C4-2B (cell line): ENCODE results near the gene AGFG1.

Experiments used
- H3K27ac ChIP-seq: fragments of 450-650 bp; 2 replicates; pipeline ENCODE4 v1.5.1; 2017
- CTCF ChIP-seq: fragments of 450-650 bp; conservative IDR thresholded peaks from 2 replicates; pipeline ENCODE4 v1.5.1; 2017; ENCODE audit warnings: mild to moderate bottlenecking
- ZFX ChIP-seq: fragments of 450-650 bp; IDR thresholded peaks from 2 replicates; pipeline ENCODE4 v1.6.1; 2017

Gene AGFG1

GRCh38 chr2:227442639-227443038 lies 29.3 kb upstream of the AGFG1 start:
- no peak for TF ChIP-seq CTCF
- no peak for TF ChIP-seq ZFX
- no peak overlapping the region for H3K27ac ChIP-seq

- H3K27ac ChIP-seq = no peak overlapping the region
- TF ChIP-seq CTCF (no peak), ZFX (no peak)
These were observed 27.9 kb upstream of the AGFG1 start for GRCh38 chr2:227443889-227444568.

GRCh38 chr2:227447606-227448005 lies 24.4 kb upstream of the AGFG1 start:
- no peak for TF ChIP-seq ZFX
- no peak for TF ChIP-seq CTCF
- H3K27ac ChIP-seq = no peak overlapping the region

GRCh38 chr2:227450311-227450841 lies 21.6 kb upstream of the AGFG1 start:
- H3K27ac ChIP-seq = no peak overlapping the region
- TF ChIP-seq CTCF (no peak), ZFX (no peak)

- H3K27ac ChIP-seq = no peak overlapping the region
- TF ChIP-seq ZFX (no peak), CTCF (no peak)
These were observed 20.9 kb upstream of the AGFG1 start for GRCh38 chr2:227450926-227451654.

GRCh38 chr2:227451655-227451992 lies 20.3 kb upstream of the AGFG1 start:
- H3K27ac ChIP-seq = no peak overlapping the region
- no peak for TF ChIP-seq CTCF
- TF ChIP-seq ZFX = no peak

- TF ChIP-seq ZFX = no peak
- TF ChIP-seq CTCF = no peak
- no peak overlapping the region for H3K27ac ChIP-seq
These were observed 18.1 kb upstream of the AGFG1 start for GRCh38 chr2:227453810-227454209.
